Muscle of leg (tissue), 11 donors: Measurements from ENCODE around the gene GYPE. TPM values are rescaled to one million over a fixed set of nuclear protein-coding genes. Genes with fewer than 3 reads are reported as not detected.
"Not testable (repeated sequence)": the region's sequence is repeated elsewhere in the genome, so short reads cannot be mapped to it uniquely, and the experiment has no call there.

Experiments
- DNase-seq: peaks from one replicate; pipeline ENCODE4 v3.0.0; 2013
- H3K27ac ChIP-seq: one replicate; pipeline ENCODE4 v1.5.1; 2013; ENCODE audit warnings: mild to moderate bottlenecking, low read length, control low read depth
- H3K27me3 ChIP-seq: one replicate; pipeline ENCODE4 v1.6.1; 2013; ENCODE audit warnings: low read length; ENCODE audit not compliant: control insufficient read depth, insufficient read depth
- H3K36me3 ChIP-seq: one replicate; pipeline ENCODE4 v1.6.1; 2013; ENCODE audit warnings: low read length; ENCODE audit not compliant: control insufficient read depth, insufficient read depth
- H3K4me1 ChIP-seq: one replicate; pipeline ENCODE4 v1.6.1; 2013; ENCODE audit warnings: low read length; ENCODE audit not compliant: control insufficient read depth, insufficient read depth
- H3K4me3 ChIP-seq: one replicate; pipeline ENCODE4 v1.5.1; 2013; ENCODE audit warnings: low read length, control low read depth
- H3K9me3 ChIP-seq: replicated peaks from 2 replicates; pipeline ENCODE4 v1.6.1; 2013; ENCODE audit warnings: low read depth, low read length; ENCODE audit not compliant: control insufficient read depth
- WGBS: methylation state at CpG from one replicate; pipeline ENCODE4 v1.1.5; 2013; ENCODE audit warnings: missing lambda C conversion rate; ENCODE audit not compliant: insufficient coverage; 5-methylcytosine and 5-hydroxymethylcytosine counted together
- polyA plus RNA-seq, 8 donors: library from polyadenylated mRNA; unstranded; fragments of 120-200 nt; gene quantifications; one replicate each; pipeline versions ENCODE4 v1.2.1 to v1.2.3, GENCODE V29; 2013; ENCODE audit warnings: inconsistent platforms in 1 of 8, low replicate concordance in 1 of 8; ENCODE audit not compliant: insufficient read length in 8 of 8, insufficient read depth in 1 of 8
- total RNA-seq: library from RNA; stranded (reverse); fragments of 120-200 nt; gene quantifications from one replicate; pipeline ENCODE4 v1.2.4, GENCODE V29; 2013

The GYPE gene
- total and polyA plus RNA-seq, 9 donors: 1.1 to 2.2 (median 1.8) TPM

GRCh38 chr4:143875357-143875756 is 30.0 kb downstream of the GYPE start:
- WGBS: 100% methylated on average over 1 of the region's 2 CpGs

DNA sequence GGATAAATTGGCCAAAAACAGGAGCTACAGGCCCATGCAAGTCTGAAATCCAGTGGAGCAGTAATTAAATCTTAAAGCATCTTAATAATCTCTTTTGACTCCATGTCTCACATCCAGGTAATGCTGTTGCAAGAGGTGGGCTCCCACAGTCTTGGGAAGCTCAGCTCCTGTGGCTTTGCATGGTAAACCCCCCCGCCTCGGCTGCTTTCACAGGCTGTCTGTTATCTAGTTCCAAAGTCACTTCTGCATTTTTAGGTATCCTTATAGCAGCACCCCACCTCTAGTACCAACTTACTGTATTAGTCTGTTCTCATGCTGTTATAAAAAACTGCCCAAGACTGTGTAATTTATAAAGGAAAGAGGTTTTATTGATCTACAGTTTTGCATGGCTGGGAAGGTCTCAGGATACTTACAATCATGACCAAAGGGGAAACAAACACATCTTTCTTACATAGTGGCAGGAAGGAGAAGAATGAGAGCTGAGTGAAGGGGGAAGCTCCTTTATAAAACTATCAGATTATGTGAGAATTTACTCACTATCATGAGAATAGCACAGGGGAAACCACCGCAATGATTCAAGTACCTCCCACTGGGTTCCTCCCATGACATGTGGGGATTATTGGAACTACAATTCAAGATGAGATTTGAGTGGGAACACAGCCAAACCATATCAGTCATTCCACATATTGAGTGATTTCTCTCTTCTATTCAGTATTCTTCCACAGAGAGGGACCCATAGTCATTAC is 34.7 kb downstream of the GYPE start:
- H3K27ac ChIP-seq, H3K4me1 ChIP-seq, H3K36me3 ChIP-seq, H3K27me3 ChIP-seq, DNase-seq, H3K9me3 ChIP-seq, H3K4me3 ChIP-seq: not testable (repeated sequence)
- WGBS: no CpG with 5 or more reads among the region's 3 CpGs

More at GRCh38 chr4:143875357-143875756, 30.0 kb downstream of the GYPE start:
- H3K4me1 ChIP-seq, H3K27ac ChIP-seq, H3K9me3 ChIP-seq, H3K36me3 ChIP-seq, H3K27me3 ChIP-seq, DNase-seq, H3K4me3 ChIP-seq: not testable (repeated sequence)

DNA sequence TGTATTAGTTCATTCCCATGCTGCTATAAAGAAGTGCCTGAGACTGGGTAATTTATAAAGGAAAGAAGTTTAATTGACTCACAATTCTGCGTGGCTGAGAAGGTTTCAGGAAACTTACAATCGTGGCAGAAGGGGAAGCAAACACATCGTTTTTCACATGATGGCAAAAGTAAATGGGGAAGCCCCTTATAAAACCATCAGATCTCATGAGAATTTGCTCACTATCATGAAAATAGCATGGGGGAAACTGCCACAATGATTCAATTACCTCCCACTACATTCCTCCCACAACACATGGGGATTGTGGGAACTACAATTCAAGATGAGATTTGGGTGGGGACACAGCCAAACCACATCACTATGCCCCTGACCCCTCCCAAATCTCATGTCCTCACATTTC is 35.4 kb downstream of the GYPE start:
- not testable (repeated sequence) for H3K4me1 ChIP-seq, DNase-seq, H3K36me3 ChIP-seq, H3K27ac ChIP-seq, H3K27me3 ChIP-seq, H3K9me3 ChIP-seq, H3K4me3 ChIP-seq
- no CpG with 5 or more reads among the region's 3 CpGs for WGBS

DNA sequence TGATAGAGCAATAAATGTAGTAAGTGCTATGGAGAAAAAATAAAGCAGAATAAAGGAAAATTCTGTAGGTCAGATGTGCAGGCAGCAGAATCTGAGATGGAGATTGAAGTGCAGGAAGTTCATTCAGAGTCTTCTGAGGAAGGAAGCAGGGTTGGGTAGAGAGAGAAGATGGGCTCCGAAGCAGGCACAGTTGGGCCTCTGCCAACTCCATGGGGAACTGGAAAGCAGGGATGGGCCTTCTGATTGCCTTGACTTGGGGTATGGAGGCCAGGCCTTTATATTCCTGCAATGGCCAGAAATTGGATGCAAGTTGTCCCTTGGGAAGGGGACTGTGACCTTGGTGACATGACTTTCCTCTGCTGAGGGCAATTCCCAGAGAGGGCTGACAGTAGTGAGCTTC is 42.6 kb downstream of the GYPE start:
- not testable (repeated sequence) for H3K36me3 ChIP-seq, H3K4me1 ChIP-seq
- 50% methylated on average over 1 of the region's 1 CpG for WGBS

DNA sequence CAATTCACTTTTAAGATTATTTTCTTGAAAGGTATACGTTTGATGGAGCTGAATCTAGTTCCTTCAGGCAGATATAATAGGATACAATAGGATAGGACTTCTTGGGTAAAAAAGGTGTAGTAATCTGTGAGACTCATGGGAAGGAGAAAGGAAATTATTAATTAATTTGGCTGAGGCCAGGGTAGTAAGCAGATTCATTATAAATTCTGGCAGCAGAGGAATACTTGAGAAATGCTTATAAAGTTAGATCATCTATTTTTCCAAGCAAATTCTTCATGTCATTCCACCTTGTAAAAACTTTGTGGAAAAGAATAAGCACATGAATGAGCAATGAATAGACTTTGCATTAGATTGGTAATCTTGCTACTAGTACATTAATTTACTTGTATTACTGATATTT is 46.9 kb downstream of the GYPE start:
- no peaks in the 10 kb centered on the region for H3K4me1 ChIP-seq
- DNase-seq: no peak
- H3K36me3 ChIP-seq: no peaks in the 10 kb centered on the region
- H3K27ac ChIP-seq: no peak overlapping the region
- WGBS: no CpG with 5 or more reads among the region's 1 CpG
- no peaks in the 10 kb centered on the region for H3K9me3 ChIP-seq
- no peak overlapping the region for H3K4me3 ChIP-seq
- no peaks in the 10 kb centered on the region for H3K27me3 ChIP-seq

More for the DNA sequence above, 42.6 kb downstream of the GYPE start:
- not testable (repeated sequence) for H3K9me3 ChIP-seq, H3K4me3 ChIP-seq, H3K27me3 ChIP-seq, DNase-seq, H3K27ac ChIP-seq

DNA sequence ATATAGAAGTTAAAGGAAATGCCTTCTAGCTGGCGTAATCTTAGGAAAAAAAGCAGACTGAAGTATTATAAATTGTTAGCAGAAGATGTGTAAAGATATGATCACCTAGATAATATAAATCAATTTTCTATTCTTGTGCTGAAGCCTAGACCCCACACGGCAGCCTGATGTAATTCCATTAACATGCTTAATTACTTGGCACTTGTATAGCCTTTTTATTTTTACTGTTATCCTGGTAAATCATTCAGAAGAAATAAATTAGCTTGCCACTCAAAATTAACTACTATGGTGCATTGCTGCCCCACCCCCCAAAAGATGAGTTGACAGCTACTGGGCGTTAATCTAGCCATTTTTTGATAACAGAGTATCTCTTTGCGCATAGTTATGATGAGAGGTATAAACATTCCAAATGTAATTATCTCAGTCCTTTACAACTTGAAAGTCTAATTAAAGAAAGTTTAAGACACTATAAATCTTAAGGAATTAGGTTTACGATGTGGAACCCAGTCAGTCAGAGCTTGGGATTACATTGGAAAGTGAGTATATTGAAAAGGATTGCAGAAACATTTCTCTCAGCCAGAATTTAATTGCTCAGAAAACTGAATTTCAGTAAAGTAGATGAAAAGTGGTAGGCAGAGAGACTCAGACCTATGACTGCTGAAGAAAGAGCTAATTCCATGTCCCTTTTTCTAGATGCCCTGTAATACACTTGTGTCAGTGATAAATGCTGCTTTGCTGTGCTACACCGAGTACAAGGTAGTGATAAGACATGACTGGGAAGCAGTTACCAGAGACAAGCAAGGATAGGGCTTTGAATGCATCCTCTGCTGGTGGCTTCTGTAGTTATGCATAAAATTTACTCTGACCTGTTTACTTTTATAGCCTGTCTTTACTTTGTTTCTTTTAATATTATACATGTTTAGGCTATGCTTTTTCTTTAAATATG is 47.7 kb downstream of the GYPE start:
- H3K4me1 ChIP-seq, DNase-seq, H3K36me3 ChIP-seq, H3K9me3 ChIP-seq, H3K27me3 ChIP-seq, H3K27ac ChIP-seq, H3K4me3 ChIP-seq: not testable (repeated sequence)
- WGBS: no CpG with 5 or more reads among the region's 6 CpGs

DNA sequence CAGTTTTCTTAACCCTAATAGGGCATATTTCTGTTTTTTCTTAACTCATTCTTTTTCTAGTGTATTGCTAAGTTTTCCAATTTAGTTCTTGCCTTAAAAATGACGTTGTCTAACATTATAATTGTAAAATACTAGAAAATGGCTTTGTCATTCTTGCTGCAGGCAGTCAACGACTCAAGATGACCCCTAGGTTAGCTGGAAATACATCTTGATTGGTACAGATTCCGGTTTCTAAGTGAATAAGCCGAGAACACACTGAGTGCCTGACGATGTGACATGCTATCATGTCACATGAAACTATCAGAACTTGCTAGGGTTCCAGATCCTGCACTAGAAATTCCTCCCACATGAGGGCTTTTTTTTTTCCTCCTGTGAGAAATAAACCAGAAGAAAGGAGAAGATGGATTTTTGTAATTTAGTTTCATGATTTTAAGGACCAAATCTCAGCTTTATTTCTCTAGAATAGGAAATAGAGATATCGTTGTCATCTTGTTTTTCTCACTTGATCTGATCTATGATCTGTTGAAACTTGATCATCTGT is 49.3 kb downstream of the GYPE start:
- H3K27me3 ChIP-seq, DNase-seq, H3K4me3 ChIP-seq, H3K27ac ChIP-seq, H3K4me1 ChIP-seq, H3K36me3 ChIP-seq, H3K9me3 ChIP-seq: not testable (repeated sequence)
- 79% methylated on average over 3 of the region's 6 CpGs for WGBS

DNA sequence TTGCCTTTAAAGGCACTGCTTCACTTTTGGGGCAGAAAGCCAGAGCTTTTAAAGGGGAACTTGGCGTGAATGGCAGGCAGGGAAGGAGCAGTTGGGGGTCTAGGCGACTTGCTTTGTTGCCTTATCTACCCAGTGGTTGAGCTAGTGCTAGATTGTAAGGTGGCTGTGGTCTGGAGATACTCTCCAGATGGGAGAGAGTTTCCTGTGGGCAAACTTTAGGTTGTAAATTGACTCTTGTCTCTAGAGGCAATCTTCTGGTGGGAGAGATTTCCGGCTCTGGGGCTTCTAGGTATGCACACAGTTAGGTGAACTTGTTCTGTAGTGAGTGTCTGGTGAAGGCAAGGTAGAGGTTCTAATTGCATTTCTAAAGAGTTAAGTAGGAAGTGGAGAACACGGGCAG is 50.7 kb downstream of the GYPE start:
- not testable (repeated sequence) for H3K4me1 ChIP-seq, H3K36me3 ChIP-seq, H3K4me3 ChIP-seq, H3K27me3 ChIP-seq, H3K9me3 ChIP-seq, H3K27ac ChIP-seq, DNase-seq
- WGBS: 81% methylated on average over 3 of the region's 4 CpGs

GRCh38 chr4:143849296-143849695 is 56.1 kb downstream of the GYPE start:
- DNase-seq, H3K27me3 ChIP-seq, H3K4me3 ChIP-seq, H3K36me3 ChIP-seq, H3K4me1 ChIP-seq, H3K9me3 ChIP-seq, H3K27ac ChIP-seq: not testable (repeated sequence)
- WGBS: no CpG with 5 or more reads among the region's 2 CpGs

DNA sequence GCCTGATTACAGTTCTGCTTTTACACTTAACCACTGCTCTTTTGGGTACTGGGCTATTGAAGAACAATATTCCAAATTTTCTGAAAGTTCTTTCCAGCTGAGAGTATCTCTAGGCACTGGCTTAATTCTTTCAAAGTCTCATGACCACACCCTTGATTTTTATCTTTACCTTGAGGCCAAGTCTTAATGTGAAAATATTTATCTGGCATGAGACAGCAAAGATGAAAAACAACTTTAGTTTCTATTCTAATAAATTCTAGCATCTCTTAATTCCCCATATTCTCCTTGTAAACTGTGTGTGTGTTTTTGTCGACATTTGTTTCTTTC is 61.9 kb downstream of the GYPE start:
- H3K4me1 ChIP-seq, H3K4me3 ChIP-seq, H3K27ac ChIP-seq, H3K27me3 ChIP-seq, DNase-seq, H3K9me3 ChIP-seq, H3K36me3 ChIP-seq: not testable (repeated sequence)
- no CpG with 5 or more reads among the region's 1 CpG for WGBS
